ENCODE data around the gene FUNDC2. TPM values are rescaled to one million over a fixed set of nuclear protein-coding genes. Genes with fewer than 3 reads are reported as not detected.

Gene FUNDC2
- 65.3 and 81.6 TPM in 2 replicates for total RNA-seq (2016; rRNA removed; fragmentation: Illumina TruSeq; extraction: Trizol)
- 48.9 and 60.1 TPM in 2 replicates for total RNA-seq (2016; cell fraction: cytosol; rRNA removed; fragmentation: Illumina TruSeq; extraction: Trizol; ENCODE audit: low read depth)
- 66.6 and 82.1 TPM in 2 replicates for total RNA-seq (2016; cell fraction: insoluble cytoplasmic fraction; rRNA removed; fragmentation: Illumina TruSeq; extraction: Trizol)
- total RNA-seq (2016; cell fraction: membrane; rRNA removed; fragmentation: Illumina TruSeq; extraction: Trizol), result 83.8 and 87.5 TPM in 2 replicates
- 23.8 and 26.8 TPM in 2 replicates for total RNA-seq (2016; cell fraction: nucleus; rRNA removed; fragmentation: Illumina TruSeq; extraction: Trizol)
- polyA plus RNA-seq (2011; rRNA removed), result 92.9 and 109 TPM in 2 replicates
- polyA plus RNA-seq (2011; cell fraction: cytosol; rRNA removed), result 68.4 and 100 TPM in 2 replicates
- polyA plus RNA-seq (2011; cell fraction: nucleus; rRNA removed), result 24.9 and 29.2 TPM in 2 replicates
- 88.7 and 108 TPM in 2 replicates for polyA plus RNA-seq (2012)
- 64.9 and 80.1 TPM in 2 replicates for polyA plus RNA-seq (2016; cell fraction: cytosol; fragmentation: Illumina TruSeq; extraction: Trizol; ENCODE audit: low read depth)
- polyA plus RNA-seq (2016; cell fraction: insoluble cytoplasmic fraction; fragmentation: Illumina TruSeq; extraction: Trizol; ENCODE audit: low read depth), result 77.6 and 82.3 TPM in 2 replicates
- 81.0 and 84.5 TPM in 2 replicates for polyA plus RNA-seq (2016; cell fraction: membrane; fragmentation: Illumina TruSeq; extraction: Trizol; ENCODE audit: low read depth)
- polyA plus RNA-seq (2016; cell fraction: nucleus; fragmentation: Illumina TruSeq; extraction: Trizol; ENCODE audit: insufficient read depth, low read depth), result 43.9 and 46.2 TPM in 2 replicates
- polyA minus RNA-seq (2011; rRNA and poly(A)+ RNA removed; ENCODE audit: low replicate concordance), result 35.6 and 56.8 TPM in 2 replicates
- 13.1 and 17.3 TPM in 2 replicates for polyA minus RNA-seq (2011; cell fraction: cytosol; rRNA and poly(A)+ RNA removed)
- polyA minus RNA-seq (2011; cell fraction: nucleus; rRNA and poly(A)+ RNA removed), result 18.0 and 23.9 TPM in 2 replicates
- Bru-seq, nascent RNA, result percentile 68 among the genes with signal in this experiment
- BruChase-seq, experiment 1, labeled RNA remaining after a 6-hour chase, result percentile 66 among the genes with signal in this experiment
- BruChase-seq, experiment 2, labeled RNA remaining after a 2-hour chase, result percentile 56 among the genes with signal in this experiment
- long read RNA-seq, experiment 1, full-length matches to known transcripts, result 82 of 88 reads
- long read RNA-seq, experiment 1, partial matches to known transcripts, result 4 of 88 reads
- long read RNA-seq, experiment 1, other reads (novel, unspliced or antisense), result 2 of 88 reads
- long read RNA-seq, experiment 2, full-length matches to known transcripts, result 82 of 113 reads
- long read RNA-seq, experiment 2, partial matches to known transcripts, result 15 of 113 reads
- long read RNA-seq, experiment 2, other reads (novel, unspliced or antisense), result 16 of 113 reads

- intact Hi-C loops (cut with micrococcal nuclease; ENCODE audit: unreplicated experiment), result loop anchor here (1.0 to 5.0 kb wide), 2 partner anchors 39 to 45 kb away; partner anchors contain the start of genes BRCC3, CMC4 and MTCP1
- H2AFZ ChIP-seq (ENCODE audit: low read length), result no peak within 1 kb of the TSS
- ATAC-seq (peak; percentile 93), DNase-seq (ENCODE audit: low spot score) (peak; percentile 87), FAIRE-seq (peak; percentile 89)
- peak within 1 kb of the TSS; percentile 63 to 89 (median 78) for H3K4me3 ChIP-seq (replicated peaks in 1 of 3; ENCODE audit: insufficient read depth in 1 of 3, low read depth in 2 of 3, low read length in 3 of 3)
- ChIA-PET POLR2A (interaction anchor here (1.1 to 1.4 kb wide), 5 partner anchors 20 to 190 kb away, joined by 4 to 15 read pairs (median 7); partner anchors contain the start of gene VBP1), CTCF (ENCODE audit: low intra/inter-chr PET ratio, low total read pairs) (no interaction called here)
- peaks cover 33% of the 10 kb centered on the region; the same call in 1 of the 2 replicates for H3K4me1 ChIP-seq (ENCODE audit: insufficient read depth, low read length)
- H3K4me2 ChIP-seq (ENCODE audit: low read depth, low read length), result peak within 1 kb of the TSS; percentile 73
- no peaks in the 10 kb centered on the region for H4K20me1 ChIP-seq (ENCODE audit: insufficient read depth, low read length)
- no peaks in the 10 kb centered on the region for H3K9me3 ChIP-seq (ENCODE audit: low read length)
- no TSS peak for BruUV-seq (replicated peaks)
- no peaks in the 10 kb centered on the region for H3K36me3 ChIP-seq (replicated peaks in 1 of 2; ENCODE audit: control insufficient read depth in 1 of 2, insufficient read depth in 2 of 2, low read length in 2 of 2)
- no peaks in the 10 kb centered on the region; a peak in 1 of 5 replicates for H3K27me3 ChIP-seq (ENCODE audit: control insufficient read depth in 1 of 2, insufficient read depth in 2 of 2, low read length in 2 of 2)
- WGBS (ENCODE audit: low lambda C conversion rate), result no CpG with 5 or more reads among the region's 82 CpGs
- peaks cover 31% of the 10 kb centered on the region for H3K79me2 ChIP-seq (ENCODE audit: insufficient read depth, low read length)
- H3K9ac ChIP-seq (ENCODE audit: insufficient read depth, low read depth, low read length), result peak within 1 kb of the TSS; percentile 89
- in situ Hi-C loops (cut with HindIII; ENCODE audit: extremely low pct_ligation_motif_present, low pct_unique_long_range_greater_than_20kb), result no loop called here
- H3K27ac ChIP-seq (ENCODE audit: extremely low read length, insufficient read depth, low read length), result peak within 1 kb of the TSS; percentile 97
- no peak for TF ChIP-seq ZBTB3 (CRISPR knock-in tag; IDR thresholded peaks at IDR 0.05; ENCODE audit: borderline replicate concordance, low read depth)
- no peak for TF ChIP-seq GLMP (CRISPR knock-in tag; IDR thresholded peaks at IDR 0.05; ENCODE audit: borderline replicate concordance)
- no peak for TF ChIP-seq ZNF142 (CRISPR knock-in tag; IDR thresholded peaks at IDR 0.05)
- peak; percentile 29; the same call in 1 of the 2 replicates for TF ChIP-seq KAT8 (CRISPR knock-in tag; IDR thresholded peaks at IDR 0.05)
- TF ChIP-seq TBP (CRISPR knock-in tag; IDR thresholded peaks at IDR 0.05), result no peak
- TF ChIP-seq RFXANK (CRISPR knock-in tag; IDR thresholded peaks at IDR 0.05), result no peak
- TF ChIP-seq SYNCRIP (IDR thresholded peaks at IDR 0.05; ENCODE audit: insufficient read depth, low read depth, low read length), result no peak
- TF ChIP-seq ERF (CRISPR knock-in tag; IDR thresholded peaks at IDR 0.05), result peak; percentile 55
- no peak for TF ChIP-seq RXRB (CRISPR knock-in tag; IDR thresholded peaks at IDR 0.05; ENCODE audit: borderline replicate concordance)
- TF ChIP-seq HES4 (CRISPR knock-in tag; IDR thresholded peaks at IDR 0.05; ENCODE audit: borderline replicate concordance), result 0 out of 2 replicates have a peak, but pooled peaks have one; percentile 45
Observed at GRCh38 chrX:155026727-155027508, at the start of gene FUNDC2. Gene FUNDC2, plus strand, starts transcription at chrX:155026844. Its CDS starts 95 bp downstream, at chrX:155026939.

All from HepG2 (cell line).